A549 (cell line): ENCODE results near the gene TEP1. TPM values are rescaled to one million over a fixed set of nuclear protein-coding genes. Genes with fewer than 3 reads are reported as not detected.
"Not testable (repeated sequence)": the region's sequence is repeated elsewhere in the genome, so short reads cannot be mapped to it uniquely, and the experiment has no call there.

Experiments
- ATAC-seq, 2 experiments: fragments of 200-7000 bp in 1 of 2; fragments of >200 bp in 1 of 2; cut with Nextera tagmentation in 1 of 2; cut with Tn5 transposase in 1 of 2; 3 replicates each; pipeline versions ENCODE4 v1.8.0 to v1.9.1; 2018 to 2020; ENCODE audit warnings: mild to moderate bottlenecking in 1 of 2, moderate library complexity in 1 of 2
- CTCF ChIA-PET: fragments of 300-600 bp; sonication (Branson Sonifier 250); formaldehyde crosslinking; extraction: SDS; loops from one replicate; lab custom pipeline; 2021; ENCODE audit warnings: antibody characterized with exemption, inconsistent platforms; lab: Yijun Ruan, JAX
- POLR2A ChIA-PET: fragments of 350-600 bp; formaldehyde crosslinking; extraction: SDS; loops from one replicate; lab custom pipeline; 2021; ENCODE audit warnings: antibody characterized with exemption, inconsistent platforms; lab: Yijun Ruan, JAX
- DNase-seq, 2 experiments: peaks; one replicate each; pipeline versions ENCODE4 v3.0.0 to v3.0.0-alpha.2; 2011 to 2016; ENCODE audit warnings: low read depth in 1 of 2, low spot score in 1 of 2
- FAIRE-seq: peaks from 2 replicates; lab custom pipeline; 2011; peaks lifted over from hg19 to GRCh38; lab: Jason Lieb, UNC
- H3K27ac ChIP-seq, 2 experiments: fragments of >200 bp; sonication (Bioruptor Twin); formaldehyde crosslinking; 3 replicates each; pipeline ENCODE4 v1.5.1; 2016 to 2017
- H3K4me1 ChIP-seq: fragments of >200 bp; sonication (Bioruptor Twin); formaldehyde crosslinking; 3 replicates; pipeline ENCODE4 v1.6.1; 2016
- H3K4me2 ChIP-seq: fragments of >200 bp; sonication (Bioruptor Twin); formaldehyde crosslinking; 3 replicates; pipeline ENCODE4 v1.6.1; 2016
- H3K4me3 ChIP-seq: fragments of >200 bp; sonication (Bioruptor Twin); formaldehyde crosslinking; 3 replicates; pipeline ENCODE4 v1.5.1; 2016
- H3K9me3 ChIP-seq: fragments of >200 bp; sonication (Bioruptor Twin); formaldehyde crosslinking; 3 replicates; pipeline ENCODE4 v1.6.1; 2016
- CBX2 ChIP-seq: fragments of 200-600 bp; sonication (generic); IDR thresholded peaks from 2 replicates; pipeline ENCODE4 v1.6.1; 2016; ENCODE audit warnings: low read depth, mild to moderate bottlenecking, borderline replicate concordance
- CHD4 ChIP-seq: fragments of 200-600 bp; sonication (generic); IDR thresholded peaks from 2 replicates; pipeline ENCODE4 v1.6.1; 2016; ENCODE audit warnings: antibody characterized with exemption, mild to moderate bottlenecking, borderline replicate concordance
- E2F6 ChIP-seq: IDR thresholded peaks from 2 replicates; pipeline ENCODE4 v1.6.1; 2012; ENCODE audit warnings: low read depth, borderline replicate concordance
- HDAC2 ChIP-seq: fragments of 200-600 bp; sonication (generic); IDR thresholded peaks from 2 replicates; pipeline ENCODE4 v1.6.1; 2016
- HMGXB4 ChIP-seq: fragments of 250-450 bp; sonication (Bioruptor Pico); IDR thresholded peaks from 2 replicates; pipeline ENCODE4 v1.5.0; 2021; ENCODE audit warnings: mild to moderate bottlenecking, moderate library complexity, borderline replicate concordance
- HOXB13 ChIP-seq: fragments of 250-450 bp; sonication (Bioruptor Pico); IDR thresholded peaks from 2 replicates; pipeline ENCODE4 v1.5.0; 2020; ENCODE audit warnings: low read depth, mild to moderate bottlenecking, moderate library complexity
- KDM1A ChIP-seq: fragments of 200-600 bp; sonication (generic); IDR thresholded peaks from 2 replicates; pipeline ENCODE4 v1.6.1; 2016; ENCODE audit warnings: low read depth, mild to moderate bottlenecking
- MAFK ChIP-seq: fragments of 450-650 bp; IDR thresholded peaks from 2 replicates; pipeline ENCODE4 v1.6.1; 2014; ENCODE audit not compliant: partially characterized antibody
- NFE2L2 ChIP-seq: fragments of 150-350 bp; conservative IDR thresholded peaks from 2 replicates; pipeline ENCODE4 v1.6.1; 2014; ENCODE audit warnings: low read length
- NR3C1 ChIP-seq: fragments of >200 bp; sonication (Bioruptor Twin); formaldehyde crosslinking; IDR thresholded peaks from 3 replicates; pipeline ENCODE4 v1.6.1; 2017
- PBX3 ChIP-seq: IDR thresholded peaks from 2 replicates; pipeline ENCODE4 v1.6.1; 2012
- POLR2AphosphoS2 ChIP-seq: conservative IDR thresholded peaks from 2 replicates; pipeline ENCODE4 v1.6.1; 2012; ENCODE audit warnings: low read length, improper control_type of control experiment, inconsistent platforms
- RAD21 ChIP-seq, 2 experiments: fragments of >200 bp in 1 of 2; sonication (Bioruptor Twin) in 1 of 2; formaldehyde crosslinking in 1 of 2; IDR thresholded peaks in 1 of 2; conservative IDR thresholded peaks in 1 of 2; 2 replicates in 1 of 2; 3 replicates in 1 of 2; pipeline ENCODE4 v1.6.1; 2012 to 2018; ENCODE audit warnings: inconsistent platforms in 1 of 2
- RARB ChIP-seq: fragments of 250-450 bp; sonication (Bioruptor Pico); IDR thresholded peaks from 2 replicates; pipeline ENCODE4 v1.8.0; 2021; ENCODE audit warnings: mild to moderate bottlenecking, moderate library complexity
- RCOR1 ChIP-seq: fragments of 150-350 bp; IDR thresholded peaks from 2 replicates; pipeline ENCODE4 v1.6.1; 2014; ENCODE audit warnings: antibody characterized with exemption, low read length, low read depth
- REST ChIP-seq: fragments of 200-600 bp; sonication (generic); IDR thresholded peaks from 2 replicates; pipeline ENCODE4 v1.6.1; 2016; ENCODE audit warnings: antibody characterized with exemption, mild to moderate bottlenecking, moderate library complexity
- TP53 ChIP-seq: fragments of 250-450 bp; sonication (Bioruptor Pico); IDR thresholded peaks from 2 replicates; pipeline ENCODE4 v1.5.0; 2021; ENCODE audit warnings: mild to moderate bottlenecking, moderate library complexity
- ZSCAN20 ChIP-seq: fragments of 250-450 bp; sonication (Bioruptor Pico); IDR thresholded peaks from 2 replicates; pipeline ENCODE4 v1.8.0; 2022; ENCODE audit warnings: mild to moderate bottlenecking, moderate library complexity
- WGBS: methylation state at CpG from one replicate; pipeline ENCODE4 v1.1.6; 2017; ENCODE audit errors: missing lambda C conversion rate; 5-methylcytosine and 5-hydroxymethylcytosine counted together
- polyA plus RNA-seq, 4 experiments: library from polyadenylated mRNA; depleted of rRNA in 3 of 4; stranded (reverse); fragments of >200 nt; fragmentation: RNase III in 1 of 4; extraction: RNeasy Plus Mini Kit Qiagen cat#74134 plus additional on column Dnase treatment in 1 of 4; gene quantifications; 2 replicates in 3 of 4; 3 replicates in 1 of 4; pipeline ENCODE4 v1.2.3, GENCODE V29; 2011 to 2017

Gene TEP1
- polyA plus RNA-seq, 2 of the 4 experiments (the other 2 are of a cell fraction): 6.8 to 17.5 TPM

- POLR2A ChIA-PET: interaction anchor here (1.1 to 1.4 kb wide), 2 partner anchors 9 kb away, joined by 3 to 4 read pairs; partner anchors contain the start of gene APEX1
- H3K4me1 ChIP-seq: no peaks in the 10 kb centered on the region
- no peaks in the 10 kb centered on the region for H3K9me3 ChIP-seq
- no peak for FAIRE-seq
- TF ChIP-seq KDM1A: no peak
- peak; percentile 97 for TF ChIP-seq NFE2L2
- TF ChIP-seq MAFK: peak; percentile 87
- DNase-seq: no peak
- CTCF ChIA-PET: interaction anchor here (1.0 to 1.4 kb wide), 2 partner anchors 13 to 17 kb away, joined by 3 to 4 read pairs; no protein-coding TSS in a partner anchor
- H3K4me2 ChIP-seq: no peak overlapping the region
- H3K27ac ChIP-seq: peak overlapping the region in 1 of 2 experiments; percentile 54; a peak in 3 of 6 replicates
- ATAC-seq: no peak
- H3K4me3 ChIP-seq: no peak overlapping the region
- 96% methylated on average over 5 of the region's 5 CpGs for WGBS
Observed at GRCh38 chr14:20446889-20447288, 33.6 kb upstream of the TEP1 start.

- H3K4me2 ChIP-seq, H3K4me1 ChIP-seq, H3K9me3 ChIP-seq, H3K4me3 ChIP-seq, FAIRE-seq, CTCF ChIA-PET, ATAC-seq, DNase-seq, H3K27ac ChIP-seq, POLR2A ChIA-PET: not testable (repeated sequence)
- whole genome bisulfite sequencing: 73% methylated on average over 3 of the region's 4 CpGs
Observed at GRCh38 chr14:20443650-20444049, 30.3 kb upstream of the TEP1 start.

GRCh38 chr14:20441461-20441860, 28.2 kb upstream of the TEP1 start:
- H3K4me1 ChIP-seq: no peaks in the 10 kb centered on the region
- ATAC-seq (no peak), FAIRE-seq (no peak), DNase-seq (no peak)
- H3K4me3 ChIP-seq: no peak overlapping the region
- POLR2A ChIA-PET: interaction anchor here (0.6 kb wide), 1 partner anchor 24 kb away, joined by 4 read pairs; no protein-coding TSS in a partner anchor
- 94% methylated on average over 2 of the region's 2 CpGs for WGBS
- H3K9me3 ChIP-seq: no peaks in the 10 kb centered on the region
- H3K4me2 ChIP-seq: no peak overlapping the region
- CTCF ChIA-PET: interaction anchor here (0.9 to 1.1 kb wide), 2 partner anchors 23 to 73 kb away, joined by 3 read pairs; no protein-coding TSS in a partner anchor
- no peak for TF ChIP-seq HDAC2
- TF ChIP-seq REST: no peak
- no peak for TF ChIP-seq CBX2
- TF ChIP-seq RARB (CRISPR knock-in tag): no peak
- TF ChIP-seq POLR2AphosphoS2: no peak
- TF ChIP-seq E2F6: no peak
- no peak for TF ChIP-seq NR3C1
- no peak for TF ChIP-seq HMGXB4 (CRISPR knock-in tag)
- TF ChIP-seq RCOR1: no peak
- no peak overlapping the region for H3K27ac ChIP-seq

GRCh38 chr14:20440882-20441281, 27.6 kb upstream of the TEP1 start:
- WGBS: 73% methylated on average over 5 of the region's 5 CpGs
- no peak overlapping the region for H3K4me3 ChIP-seq
- POLR2A ChIA-PET: no interaction called here
- ATAC-seq (peak in 1 of 2 experiments; percentile 47; a peak in 3 of 6 replicates), FAIRE-seq (no peak), DNase-seq (no peak)
- H3K9me3 ChIP-seq: no peaks in the 10 kb centered on the region
- CTCF ChIA-PET: interaction anchor here (0.8 to 1.1 kb wide), 3 partner anchors 9 to 73 kb away, joined by 3 to 4 read pairs (median 3); no protein-coding TSS in a partner anchor
- H3K4me2 ChIP-seq: no peak overlapping the region
- TF ChIP-seq RARB (CRISPR knock-in tag) (no peak), CHD4 (no peak), ZSCAN20 (CRISPR knock-in tag) (no peak), PBX3 (no peak), RAD21 (conservative IDR thresholded peaks at IDR 0.05 in 1 of 2, IDR thresholded peaks at IDR 0.05 in 1 of 2) (no peak), HOXB13 (CRISPR knock-in tag) (no peak), TP53 (CRISPR knock-in tag) (no peak)
- no peaks in the 10 kb centered on the region for H3K4me1 ChIP-seq
- H3K27ac ChIP-seq: no peak overlapping the region
